Cardiac muscle cell (in vitro differentiated cells and primary cell): ENCODE data around the gene SYCE1. TPM values are rescaled to one million over a fixed set of nuclear protein-coding genes. Genes with fewer than 3 reads are reported as not detected.

ENCODE experiments used
- DNase-seq, 2 donors: peaks; one replicate each; pipeline versions ENCODE4 v3.0.0 to v3.0.0-alpha.2; 2010 to 2017; ENCODE audit warnings: low read depth in 1 of 2, low spot score in 1 of 2
- H3K27ac ChIP-seq: fragments of 200-600 bp; sonication (generic); 2 replicates; pipeline ENCODE4 v1.5.1; 2016
- H3K27me3 ChIP-seq: fragments of 200-600 bp; sonication (generic); 2 replicates; pipeline ENCODE4 v1.6.0; 2016; ENCODE audit warnings: control low read depth
- H3K36me3 ChIP-seq: fragments of 200-600 bp; sonication (generic); 2 replicates; pipeline ENCODE4 v1.5.1; 2016; ENCODE audit warnings: control low read depth
- H3K4me1 ChIP-seq: fragments of 200-600 bp; sonication (generic); 2 replicates; pipeline ENCODE4 v1.8.1; 2017; ENCODE audit warnings: low read depth, mild to moderate bottlenecking, mixed run types
- H3K4me3 ChIP-seq: fragments of 200-600 bp; sonication (generic); 2 replicates; pipeline ENCODE4 v1.5.1; 2016; ENCODE audit warnings: mild to moderate bottlenecking
- H3K9me3 ChIP-seq: fragments of 200-600 bp; sonication (generic); 2 replicates; pipeline ENCODE4 v1.5.1; 2017; ENCODE audit warnings: low read depth, mild to moderate bottlenecking, control low read depth
- CTCF ChIP-seq: IDR thresholded peaks from 2 replicates; pipeline ENCODE4 v1.5.1; 2012; ENCODE audit warnings: low read depth, mild to moderate bottlenecking, low read length
- polyA plus RNA-seq: library from polyadenylated mRNA; unstranded; fragments of >200 nt; fragmentation: Nextera tagmentation; extraction: Ambion mirVana; gene quantifications from 2 replicates; pipeline ENCODE4 v1.2.1, GENCODE V29; 2016
- total RNA-seq: library from RNA; depleted of rRNA; stranded (reverse); fragments of >200 nt; gene quantifications from 2 replicates; pipeline ENCODE4 v1.2.3, GENCODE V29; 2016

Gene SYCE1
- total and polyA plus RNA-seq, 2 experiments from 2014 or later, result 0.18 TPM; not detected in 1

- TF ChIP-seq CTCF, result no peak
- no peak overlapping the region for H3K27ac ChIP-seq
- no peak for DNase-seq
- H3K27me3 ChIP-seq, result no peaks in the 10 kb centered on the region
- no peaks in the 10 kb centered on the region for H3K36me3 ChIP-seq
- H3K4me1 ChIP-seq, result no peaks in the 10 kb centered on the region
- no peaks in the 10 kb centered on the region for H3K9me3 ChIP-seq
- H3K4me3 ChIP-seq, result no peak overlapping the region
Measured at GRCh38 chr10:133536198-133536597, 29.2 kb downstream of the SYCE1 start.

- no peaks in the 10 kb centered on the region for H3K36me3 ChIP-seq
- no peak overlapping the region for H3K27ac ChIP-seq
- H3K27me3 ChIP-seq, result no peaks in the 10 kb centered on the region
- TF ChIP-seq CTCF, result no peak
- H3K9me3 ChIP-seq, result no peaks in the 10 kb centered on the region
- no peaks in the 10 kb centered on the region for H3K4me1 ChIP-seq
- no peak overlapping the region for H3K4me3 ChIP-seq
- DNase-seq, result no peak
Measured at GRCh38 chr10:133534417-133534816, 31.0 kb downstream of the SYCE1 start.

- Histone ChIP-seq H3K36me3 (no peaks in the 10 kb centered on the region), H3K4me3 (no peak overlapping the region), H3K27ac (no peak overlapping the region), H3K4me1 (no peaks in the 10 kb centered on the region), H3K9me3 (no peaks in the 10 kb centered on the region), H3K27me3 (no peaks in the 10 kb centered on the region)
- DNase-seq, result no peak
- TF ChIP-seq CTCF, result no peak
Measured at GRCh38 chr10:133532871-133533270, 32.5 kb downstream of the SYCE1 start.

GRCh38 chr10:133530506-133530905 lies 34.9 kb downstream of the SYCE1 start:
- Histone ChIP-seq H3K27ac (no peak overlapping the region), H3K36me3 (no peaks in the 10 kb centered on the region), H3K4me3 (no peak overlapping the region), H3K27me3 (no peaks in the 10 kb centered on the region), H3K9me3 (no peaks in the 10 kb centered on the region), H3K4me1 (no peaks in the 10 kb centered on the region)
- TF ChIP-seq CTCF, result no peak
- DNase-seq, result no peak

- no peaks in the 10 kb centered on the region for H3K9me3 ChIP-seq
Measured at GRCh38 chr10:133529576-133529946, 35.8 kb downstream of the SYCE1 start.

More at GRCh38 chr10:133529576-133529946, 35.8 kb downstream of the SYCE1 start:
- no peak overlapping the region for H3K4me3 ChIP-seq
- no peaks in the 10 kb centered on the region for H3K27me3 ChIP-seq
- no peaks in the 10 kb centered on the region for H3K4me1 ChIP-seq
- no peak overlapping the region for H3K27ac ChIP-seq
- no peak for TF ChIP-seq CTCF
- DNase-seq, result no peak
- no peaks in the 10 kb centered on the region for H3K36me3 ChIP-seq
